OCI-LY1 (cell line): Measurements from ENCODE around the gene TBC1D16.

Source experiments
- H2AFZ ChIP-seq: fragments of 200-600 bp; sonication (generic), shearing (Covaris generic); 2 replicates; pipeline ENCODE4 v1.6.0; 2014; ENCODE audit warnings: antibody characterized with exemption, mild to moderate bottlenecking, low read length
- H3F3A ChIP-seq: fragments of 200-600 bp; sonication (generic), shearing (Covaris generic); 2 replicates; pipeline ENCODE4 v1.6.0; 2014; ENCODE audit warnings: mild to moderate bottlenecking, antibody characterized with exemption, low read length, moderate library complexity; ENCODE audit not compliant: insufficient read depth
- H3K27ac ChIP-seq: fragments of 200-600 bp; sonication (generic); 2 replicates; pipeline ENCODE4 v1.5.1; 2014; ENCODE audit warnings: low read length, mixed run types, mild to moderate bottlenecking, low read depth; ENCODE audit not compliant: poor library complexity, severe bottlenecking
- H3K27me3 ChIP-seq: fragments of 200-600 bp; sonication (generic); 2 replicates; pipeline ENCODE4 v1.6.0; 2014; ENCODE audit warnings: antibody characterized with exemption, mild to moderate bottlenecking, low read length, moderate library complexity; ENCODE audit not compliant: insufficient read depth
- H3K36me3 ChIP-seq: fragments of 200-600 bp; sonication (generic); 2 replicates; pipeline ENCODE4 v1.6.1; 2014; ENCODE audit warnings: mild to moderate bottlenecking, antibody characterized with exemption, low read length, moderate library complexity, mixed read lengths; ENCODE audit not compliant: insufficient read depth
- H3K4me1 ChIP-seq: fragments of 200-600 bp; sonication (generic); 2 replicates; pipeline ENCODE4 v1.5.1; 2014; ENCODE audit warnings: mild to moderate bottlenecking, low read length, moderate library complexity; ENCODE audit not compliant: insufficient read depth, severe bottlenecking
- H3K4me2 ChIP-seq: fragments of 200-600 bp; sonication (generic), shearing (Covaris generic); 2 replicates; pipeline ENCODE4 v1.6.1; 2014; ENCODE audit warnings: low read length
- H3K4me3 ChIP-seq: fragments of 200-600 bp; sonication (generic); 2 replicates; pipeline ENCODE4 v1.5.1; 2014; ENCODE audit warnings: low read length, low read depth, mild to moderate bottlenecking, mixed read lengths; ENCODE audit not compliant: poor library complexity, severe bottlenecking
- H3K79me2 ChIP-seq: fragments of 200-600 bp; shearing (Covaris generic); 2 replicates; pipeline ENCODE4 v1.6.1; 2016; ENCODE audit warnings: mixed run types, low read length, mixed read lengths; ENCODE audit not compliant: insufficient read depth
- H3K9ac ChIP-seq: fragments of 200-600 bp; sonication (generic), shearing (Covaris generic); 2 replicates; pipeline ENCODE4 v1.6.1; 2014; ENCODE audit warnings: mild to moderate bottlenecking, low read length, mixed read lengths
- H3K9me2 ChIP-seq: fragments of 200-600 bp; sonication (generic), shearing (Covaris generic); 2 replicates; pipeline ENCODE4 v1.6.1; 2014; ENCODE audit warnings: low read depth, mild to moderate bottlenecking, low read length, mixed read lengths
- H3K9me3 ChIP-seq: fragments of 200-600 bp; shearing (Covaris generic); 2 replicates; pipeline ENCODE4 v1.6.1; 2014; ENCODE audit warnings: low read length, mixed read lengths
- H4K20me1 ChIP-seq: fragments of 200-600 bp; sonication (generic), shearing (Covaris generic); 2 replicates; pipeline ENCODE4 v1.6.0; 2016; ENCODE audit warnings: mild to moderate bottlenecking, low read length; ENCODE audit not compliant: insufficient read depth
- EZH2 ChIP-seq: fragments of 200-600 bp; sonication (generic), shearing (Covaris generic); IDR thresholded peaks from 2 replicates; pipeline ENCODE4 v1.8.0; 2017; ENCODE audit warnings: borderline replicate concordance, mixed run types, mild to moderate bottlenecking, antibody characterized with exemption, low read length, moderate library complexity, mixed read lengths
- TF ChIP-seq, protein P1 (sequence below): fragments of 200-600 bp; sonication (generic), shearing (Covaris generic); IDR thresholded peaks from 2 replicates; pipeline ENCODE4 v1.5.1; 2017; ENCODE audit warnings: mild to moderate bottlenecking, antibody characterized with exemption, low read length, moderate library complexity, mixed read lengths

The TBC1D16 gene

DNA sequence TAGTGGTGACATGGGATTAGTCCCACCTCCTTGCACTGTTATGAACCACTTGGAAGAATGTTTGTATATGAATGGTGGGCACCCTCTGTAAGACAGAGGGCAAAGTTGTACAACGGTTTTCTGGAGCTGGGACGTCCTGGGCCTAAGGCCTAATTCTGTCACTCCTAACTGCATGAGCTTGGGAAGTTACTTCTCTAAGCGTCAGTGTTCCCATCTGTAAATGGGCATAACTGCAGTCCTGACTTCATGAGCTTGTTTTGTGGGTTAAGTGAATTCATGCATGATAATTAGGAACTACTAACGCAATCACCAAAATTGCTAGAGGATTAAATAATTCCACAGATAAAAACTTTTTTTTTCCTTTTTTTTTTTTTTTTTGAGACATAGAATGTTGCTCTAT lies 1.8 kb downstream of the TBC1D16 start:
- H3K79me2 ChIP-seq = no peaks in the 10 kb centered on the region

GRCh38 chr17:80032614-80033171 lies 3.0 kb downstream of the TBC1D16 start:
- no peaks in the 10 kb centered on the region for H4K20me1 ChIP-seq
- H3K36me3 ChIP-seq = no peaks in the 10 kb centered on the region
- H3K79me2 ChIP-seq = no peaks in the 10 kb centered on the region
- H3K9me3 ChIP-seq = no peaks in the 10 kb centered on the region
- H3K27me3 ChIP-seq = peaks cover 4% of the 10 kb centered on the region; the same call in 1 of the 2 replicates
- H3K9me2 ChIP-seq = no peaks in the 10 kb centered on the region
- H3K4me3 ChIP-seq = no peak overlapping the region
- H3K9ac ChIP-seq = no peak overlapping the region
- TF ChIP-seq, protein P1, sequence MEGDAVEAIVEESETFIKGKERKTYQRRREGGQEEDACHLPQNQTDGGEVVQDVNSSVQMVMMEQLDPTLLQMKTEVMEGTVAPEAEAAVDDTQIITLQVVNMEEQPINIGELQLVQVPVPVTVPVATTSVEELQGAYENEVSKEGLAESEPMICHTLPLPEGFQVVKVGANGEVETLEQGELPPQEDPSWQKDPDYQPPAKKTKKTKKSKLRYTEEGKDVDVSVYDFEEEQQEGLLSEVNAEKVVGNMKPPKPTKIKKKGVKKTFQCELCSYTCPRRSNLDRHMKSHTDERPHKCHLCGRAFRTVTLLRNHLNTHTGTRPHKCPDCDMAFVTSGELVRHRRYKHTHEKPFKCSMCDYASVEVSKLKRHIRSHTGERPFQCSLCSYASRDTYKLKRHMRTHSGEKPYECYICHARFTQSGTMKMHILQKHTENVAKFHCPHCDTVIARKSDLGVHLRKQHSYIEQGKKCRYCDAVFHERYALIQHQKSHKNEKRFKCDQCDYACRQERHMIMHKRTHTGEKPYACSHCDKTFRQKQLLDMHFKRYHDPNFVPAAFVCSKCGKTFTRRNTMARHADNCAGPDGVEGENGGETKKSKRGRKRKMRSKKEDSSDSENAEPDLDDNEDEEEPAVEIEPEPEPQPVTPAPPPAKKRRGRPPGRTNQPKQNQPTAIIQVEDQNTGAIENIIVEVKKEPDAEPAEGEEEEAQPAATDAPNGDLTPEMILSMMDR = no peak
- TF ChIP-seq EZH2 = no peak
- H3K27ac ChIP-seq = no peak overlapping the region
- H3K4me1 ChIP-seq = peaks cover 9% of the 10 kb centered on the region
- no peak overlapping the region for H2AFZ ChIP-seq
- no peak overlapping the region for H3K4me2 ChIP-seq
- no peaks in the 10 kb centered on the region for H3F3A ChIP-seq

More for the DNA sequence above, 1.8 kb downstream of the TBC1D16 start:
- no peak overlapping the region for H2AFZ ChIP-seq
- TF ChIP-seq EZH2 = no peak
- TF ChIP-seq, protein P1 = no peak
- H4K20me1 ChIP-seq = no peaks in the 10 kb centered on the region
- no peaks in the 10 kb centered on the region for H3K36me3 ChIP-seq
- no peak overlapping the region for H3K27ac ChIP-seq
- peaks cover 9% of the 10 kb centered on the region for H3K4me1 ChIP-seq
- H3K9ac ChIP-seq = no peak overlapping the region
- no peaks in the 10 kb centered on the region for H3K9me3 ChIP-seq
- H3K4me2 ChIP-seq = no peak overlapping the region
- peaks cover 4% of the 10 kb centered on the region; the same call in 1 of the 2 replicates for H3K27me3 ChIP-seq
- no peaks in the 10 kb centered on the region for H3K9me2 ChIP-seq
- no peak overlapping the region for H3K4me3 ChIP-seq
- no peaks in the 10 kb centered on the region for H3F3A ChIP-seq

DNA sequence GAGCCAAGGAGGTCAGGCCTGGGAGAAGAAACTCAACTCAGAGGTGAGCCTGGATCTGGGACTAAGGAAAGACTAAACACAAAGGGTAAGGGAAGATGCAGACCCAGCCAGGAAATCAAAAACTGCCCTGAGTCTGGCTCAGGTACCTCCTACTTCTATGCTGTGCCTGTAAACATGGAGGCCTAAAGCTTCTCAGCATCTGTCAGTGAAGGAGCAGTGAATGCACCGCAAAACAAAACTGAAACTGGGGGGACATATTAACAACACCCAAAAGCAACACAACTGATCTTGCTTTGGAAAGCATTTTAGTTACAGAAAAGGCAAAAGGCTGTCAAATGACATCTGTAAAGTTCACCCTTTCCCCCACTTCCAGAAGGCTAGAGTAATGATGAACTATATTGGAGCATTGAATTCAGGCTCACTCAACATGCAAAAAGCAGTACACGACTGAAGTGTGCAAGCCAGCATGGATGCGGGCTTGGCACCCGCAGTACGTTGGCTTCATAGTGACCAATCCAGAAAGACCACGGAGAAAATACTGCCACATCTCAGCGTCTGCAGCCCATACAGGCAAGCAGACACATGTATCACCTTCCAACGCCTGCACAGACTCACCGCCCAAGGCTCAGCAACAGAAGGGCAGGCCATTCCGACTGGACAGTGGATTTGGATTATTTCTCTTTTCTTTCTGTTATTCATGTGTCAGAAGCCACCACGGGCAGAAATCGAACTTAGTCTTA lies 3.8 kb downstream of the TBC1D16 start:
- Histone ChIP-seq H3K9ac (no peak overlapping the region), H3K79me2 (no peaks in the 10 kb centered on the region), H3K9me2 (no peaks in the 10 kb centered on the region), H3K27ac (no peak overlapping the region), H3K9me3 (no peaks in the 10 kb centered on the region), H3K36me3 (no peaks in the 10 kb centered on the region), H2AFZ (no peak overlapping the region), H3F3A (no peaks in the 10 kb centered on the region), H3K4me2 (no peak overlapping the region), H3K4me1 (peaks cover 9% of the 10 kb centered on the region), H4K20me1 (no peaks in the 10 kb centered on the region), H3K27me3 (peaks cover 1% of the 10 kb centered on the region; the same call in 1 of the 2 replicates), H3K4me3 (no peak overlapping the region)
- TF ChIP-seq, protein P1 = no peak
- no peak for TF ChIP-seq EZH2
